ENCODE results near the gene ZYG11B. TPM values are rescaled to one million over a fixed set of nuclear protein-coding genes. Genes with fewer than 3 reads are reported as not detected.

ZYG11B gene
- total and polyA plus RNA-seq, 9 of the 15 experiments (the other 6 are each of a cell fraction or from before 2014, with no cell fraction given), result 4.9 to 22.2 (median 12.2) TPM

- no peaks in the 10 kb centered on the region for H3K9me1 ChIP-seq (ENCODE audit: control insufficient read depth, insufficient read depth, low read length)
- H2AFZ ChIP-seq (ENCODE audit: low read depth, low read length), result no peak overlapping the region
- H3K79me2 ChIP-seq (ENCODE audit: control insufficient read depth, insufficient read depth, low read length), result 0 out of 3 replicates have a peak, but pooled peaks cover 1% of the 10 kb centered on the region
- no peaks in the 10 kb centered on the region; a peak in 1 of 5 replicates for H3K27me3 ChIP-seq (ENCODE audit: control insufficient read depth in 2 of 2, insufficient read depth in 2 of 2, low read length in 2 of 2)
- ATAC-seq, result no peak
- TF ChIP-seq SNIP1 (IDR thresholded peaks at IDR 0.05; ENCODE audit: low read depth) (no peak), GTF2F1 (IDR thresholded peaks at IDR 0.05; ENCODE audit: low read depth, low read length) (no peak), ZNF140 (CRISPR knock-in tag; IDR thresholded peaks at IDR 0.05) (no peak), HDAC6 (IDR thresholded peaks at IDR 0.05; ENCODE audit: low read depth, low read length) (no peak), ZNF717 (CRISPR knock-in tag; IDR thresholded peaks at IDR 0.05) (no peak), RFX1 (IDR thresholded peaks at IDR 0.05) (no peak), THRA (IDR thresholded peaks at IDR 0.05) (no peak), HOXB6 (CRISPR knock-in tag; IDR thresholded peaks at IDR 0.05; ENCODE audit: borderline replicate concordance) (no peak), POLR2B (IDR thresholded peaks at IDR 0.05; ENCODE audit: low read depth, partially characterized antibody) (no peak), ZNF165 (CRISPR knock-in tag; IDR thresholded peaks at IDR 0.05; ENCODE audit: borderline replicate concordance) (no peak), ZNF507 (tag; conservative IDR thresholded peaks at IDR 0.05) (no peak), ZNF695 (CRISPR knock-in tag; IDR thresholded peaks at IDR 0.05) (no peak), NFYB (IDR thresholded peaks at IDR 0.05; ENCODE audit: extremely low read depth, insufficient read length) (no peak), TCFL5 (CRISPR knock-in tag; conservative IDR thresholded peaks at IDR 0.05) (no peak), SRSF7 (optimal IDR thresholded peaks at IDR 0.05; ENCODE audit: low read depth, low read length) (no peak)
- no peak overlapping the region for H3K4me3 ChIP-seq
- no peak overlapping the region for H3K27ac ChIP-seq (ENCODE audit: extremely low read depth, low read depth, low read length)
- ChIA-PET CTCF (ENCODE audit: low intra/inter-chr PET ratio) (no interaction called here), POLR2A (no interaction called here)
- no peaks in the 10 kb centered on the region for H3K9me3 ChIP-seq (replicated peaks; ENCODE audit: control insufficient read depth, insufficient read depth, low read depth, low read length)
- H3K4me1 ChIP-seq (replicated peaks in 1 of 2; ENCODE audit: control insufficient read depth in 2 of 2, insufficient read depth in 2 of 2, low read length in 2 of 2), result peaks cover 0 to 6% of the 10 kb centered on the region in 2 experiments; a peak in 2 of 5 replicates
- no TSS peak for BruUV-seq (replicated peaks)
- no peaks in the 10 kb centered on the region for H4K20me1 ChIP-seq (replicated peaks; ENCODE audit: control insufficient read depth, insufficient read depth, low read length)
- in situ Hi-C loops (cut with MboI), result loop anchor here (10.0 to 25.0 kb wide), 2 partner anchors 276 to 544 kb away; partner anchors contain the start of genes ORC1, PRPF38A and ZFYVE9
- no peak for FAIRE-seq
- no peak overlapping the region for H3K4me2 ChIP-seq (ENCODE audit: insufficient read depth, low read length)
- WGBS (ENCODE audit: insufficient coverage, low coverage, missing lambda C conversion rate), result 46% methylated on average over 4 of the region's 4 CpGs
- intact Hi-C loops (cut with micrococcal nuclease), result loop anchor here (5.0 kb wide), 1 partner anchor 279 kb away; the partner anchor contains the start of genes ORC1 and PRPF38A
- peaks cover 20% of the 10 kb centered on the region for H3K36me3 ChIP-seq (ENCODE audit: control insufficient read depth, insufficient read depth, low read length)
- no peak overlapping the region for H3K9ac ChIP-seq (ENCODE audit: insufficient read depth in 1 of 2, low read depth in 2 of 2, low read length in 2 of 2)
- no peak for DNase-seq (ENCODE audit: extremely low read depth in 1 of 4, low spot score in 3 of 4)
Observed at GRCh38 chr1:52681136-52681535, 45.1 kb upstream of the ZYG11B start.

Measured in K562 (cell line).